HG03097 (cell line): Measurements from ENCODE around the gene COX6B2.

Experiments
- ATAC-seq: cut with Tn5 transposase; IDR thresholded peaks from one replicate; pipeline ENCODE4 v1.9.1; 2021; ENCODE audit not compliant: unreplicated experiment, low FRiP score

COX6B2 gene

DNA sequence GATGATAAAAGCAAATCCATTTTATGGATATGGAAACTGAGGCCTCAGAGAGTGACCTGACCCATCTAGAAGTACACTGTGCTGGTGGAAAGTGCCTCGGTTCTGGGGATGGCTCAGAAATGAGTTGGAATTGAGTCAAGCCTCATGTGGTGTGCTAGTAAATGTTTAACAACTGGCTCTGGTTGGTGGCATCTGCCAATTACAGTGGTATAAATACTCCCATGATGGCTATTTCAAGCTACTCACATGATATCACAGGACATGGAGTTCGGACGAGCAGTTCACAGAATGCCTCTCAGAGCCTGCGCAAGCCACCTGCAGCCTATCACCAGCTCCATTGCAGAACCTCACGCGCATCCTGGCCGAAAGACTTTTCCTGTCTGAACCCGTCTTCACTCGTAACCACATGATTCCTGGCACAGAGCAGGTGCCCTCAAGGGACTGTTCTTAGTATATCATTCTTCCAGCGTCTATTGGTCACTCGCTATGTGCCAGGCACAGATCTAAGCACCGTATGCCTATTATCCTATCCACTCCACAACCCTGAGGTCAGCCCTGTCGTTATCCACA, 38.5 kb downstream of the COX6B2 start:
- no peak for ATAC-seq

GRCh38 chr19:55314396-55314795, 40.1 kb downstream of the COX6B2 start:
- ATAC-seq, result no peak

- no peak for ATAC-seq
Observed at GRCh38 chr19:55312621-55313512, 41.7 kb downstream of the COX6B2 start.

DNA sequence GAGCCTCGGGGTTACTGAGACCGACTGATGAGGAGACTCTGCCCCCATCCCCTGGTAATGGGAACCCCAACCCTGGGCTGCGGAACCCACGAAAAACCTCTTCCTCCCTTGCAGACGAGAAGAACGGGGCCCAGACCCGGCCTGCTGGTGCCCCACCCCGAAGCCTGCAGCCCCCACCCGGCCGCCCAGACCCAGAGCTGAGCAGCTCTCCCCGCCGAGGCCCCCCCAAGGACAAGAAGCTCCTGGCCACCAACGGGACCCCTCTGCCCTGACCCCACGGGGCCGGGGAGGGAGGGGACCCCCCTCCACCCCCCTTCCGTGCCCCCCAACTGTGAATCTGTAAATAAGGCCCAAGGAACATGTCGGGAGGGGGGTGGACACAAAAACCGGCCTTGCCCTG, 42.7 kb downstream of the COX6B2 start:
- ATAC-seq, result no peak

DNA sequence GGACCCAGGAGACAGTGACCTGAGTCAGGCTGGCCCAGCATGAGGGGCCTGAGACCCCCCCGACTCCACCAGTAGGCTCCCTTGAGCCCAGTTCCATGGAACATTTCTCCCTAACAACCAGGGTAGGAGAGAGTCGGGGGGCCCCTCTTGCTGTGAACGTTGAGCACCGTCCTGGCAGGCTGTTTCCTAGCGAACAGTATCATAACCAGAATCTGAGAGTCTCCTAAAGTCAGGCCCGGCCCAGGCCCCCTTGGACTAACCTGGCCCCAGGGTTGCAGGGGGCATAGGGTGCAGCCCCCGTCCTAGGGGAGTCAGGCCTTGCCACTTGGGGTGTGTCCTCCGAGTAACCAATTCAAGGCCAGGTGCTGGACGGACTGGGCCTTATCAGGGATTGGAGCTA, 43.1 kb downstream of the COX6B2 start:
- ATAC-seq, result no peak

DNA sequence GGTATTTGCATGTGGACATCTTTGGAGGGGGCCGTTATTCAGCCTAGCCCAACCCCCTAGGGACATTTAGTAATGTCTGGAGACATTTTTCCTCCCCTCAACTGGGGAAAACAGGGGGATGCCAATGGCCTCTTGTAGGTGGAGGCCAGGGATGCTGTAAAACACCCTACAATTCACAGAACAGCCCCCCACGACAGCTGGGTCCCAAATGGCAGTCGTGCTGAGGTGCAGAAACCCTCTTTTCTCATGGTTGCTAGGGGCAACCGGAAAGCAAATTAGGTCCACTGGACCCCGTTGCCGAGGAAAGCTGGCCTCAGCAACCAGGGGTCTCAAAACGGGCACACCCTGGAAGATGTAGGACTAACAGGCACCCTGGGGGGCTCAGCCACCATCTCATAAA, 44.0 kb downstream of the COX6B2 start:
- no peak for ATAC-seq

DNA sequence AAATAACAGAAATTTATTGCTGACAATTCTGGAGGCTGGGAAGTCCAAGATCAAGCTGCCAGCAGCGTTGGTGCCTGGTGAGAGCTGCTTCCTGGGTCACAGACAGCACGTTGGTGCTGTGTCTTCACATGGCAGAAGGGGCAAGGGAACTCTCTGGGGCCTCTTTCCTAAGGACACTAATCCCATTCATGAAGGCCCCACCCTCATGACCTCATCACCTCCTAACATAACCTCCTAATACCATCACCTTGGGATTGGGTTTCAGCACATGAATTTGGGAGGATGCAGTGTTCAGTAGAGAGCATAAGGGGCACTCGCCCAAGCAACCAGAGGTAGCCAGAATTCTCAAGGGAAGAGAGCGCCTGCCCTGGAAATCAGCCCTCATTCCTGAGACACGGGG, 45.1 kb downstream of the COX6B2 start:
- no peak for ATAC-seq

GRCh38 chr19:55308281-55308680, 46.2 kb downstream of the COX6B2 start:
- ATAC-seq, result no peak

DNA sequence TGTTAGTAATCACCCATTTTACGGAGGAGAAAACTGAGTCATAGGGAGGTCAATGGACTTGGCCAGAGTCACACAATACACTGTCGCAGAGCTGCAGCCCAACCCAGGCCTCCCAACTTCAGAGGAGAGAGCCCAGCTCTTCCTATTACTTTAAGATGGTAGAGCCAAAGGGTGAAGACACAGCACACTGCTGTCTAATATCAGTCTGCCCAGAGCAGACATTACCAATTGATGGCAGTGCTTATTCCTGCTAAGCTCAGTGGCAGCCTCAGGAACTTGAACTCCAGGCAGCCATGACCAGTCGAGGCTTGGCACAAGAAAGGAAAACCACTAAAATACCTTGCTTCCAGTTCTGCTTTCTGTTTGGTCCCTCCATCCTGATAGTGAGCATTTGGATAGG, 47.8 kb downstream of the COX6B2 start:
- no peak for ATAC-seq

GRCh38 chr19:55305983-55306562, 48.4 kb downstream of the COX6B2 start:
- ATAC-seq, result no peak

GRCh38 chr19:55305491-55305890, 49.0 kb downstream of the COX6B2 start:
- ATAC-seq, result no peak

GRCh38 chr19:55304980-55305379, 49.5 kb downstream of the COX6B2 start:
- no peak for ATAC-seq

DNA sequence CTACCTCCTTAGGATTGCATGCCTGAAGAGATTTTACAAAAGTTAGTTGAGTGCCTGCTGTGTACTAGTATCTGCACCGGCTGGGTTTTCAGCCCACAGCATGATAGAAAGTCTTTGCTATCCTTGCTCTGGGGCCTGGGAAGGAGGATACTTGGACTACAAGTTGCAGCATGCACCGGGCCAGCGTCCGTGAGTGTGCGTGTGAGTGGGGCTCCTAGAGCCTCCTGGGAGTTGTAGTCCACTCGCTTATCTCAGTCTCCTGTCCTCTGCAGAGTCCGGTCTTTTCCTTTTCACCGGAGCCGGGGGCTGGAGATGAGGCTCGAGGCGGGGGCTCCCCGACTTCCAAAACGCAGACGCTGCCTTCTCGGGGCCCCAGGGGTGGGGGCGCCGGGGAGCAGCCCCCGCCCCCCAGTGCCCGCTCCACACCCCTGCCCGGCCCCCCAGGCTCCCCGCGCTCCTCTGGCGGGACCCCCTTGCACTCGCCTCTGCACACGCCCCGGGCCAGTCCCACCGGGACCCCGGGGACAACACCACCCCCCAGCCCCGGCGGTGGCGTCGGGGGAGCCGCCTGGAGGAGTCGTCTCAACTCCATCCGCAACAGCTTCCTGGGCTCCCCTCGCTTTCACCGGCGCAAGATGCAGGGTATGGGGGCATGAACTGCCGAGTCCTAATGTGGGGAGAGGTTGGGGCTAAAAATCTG, 50.1 kb downstream of the COX6B2 start:
- no peak for ATAC-seq

GRCh38 chr19:55303477-55303876, 51.0 kb downstream of the COX6B2 start:
- no peak for ATAC-seq

DNA sequence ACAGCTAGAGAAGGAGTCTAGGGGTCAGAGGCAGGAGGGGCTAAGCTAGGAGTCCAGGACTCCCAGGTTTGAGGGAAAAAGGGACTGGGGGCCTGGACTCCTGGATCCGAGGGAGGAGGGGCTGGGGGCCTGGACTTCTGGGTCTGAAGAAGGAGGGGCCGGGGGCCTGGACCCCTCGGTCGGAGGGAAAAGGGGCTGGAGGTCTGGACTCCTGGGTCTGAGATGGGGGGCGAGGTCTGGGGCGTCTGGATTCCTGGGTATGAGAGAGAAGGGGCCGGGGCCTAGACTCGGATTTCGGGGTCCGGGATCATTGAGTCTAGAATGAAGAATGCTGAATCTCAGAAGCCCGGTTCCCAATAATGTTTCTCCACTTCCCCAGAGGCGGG, 52.2 kb downstream of the COX6B2 start:
- no peak for ATAC-seq

GRCh38 chr19:55301459-55302317, 52.8 kb downstream of the COX6B2 start:
- no peak for ATAC-seq

DNA sequence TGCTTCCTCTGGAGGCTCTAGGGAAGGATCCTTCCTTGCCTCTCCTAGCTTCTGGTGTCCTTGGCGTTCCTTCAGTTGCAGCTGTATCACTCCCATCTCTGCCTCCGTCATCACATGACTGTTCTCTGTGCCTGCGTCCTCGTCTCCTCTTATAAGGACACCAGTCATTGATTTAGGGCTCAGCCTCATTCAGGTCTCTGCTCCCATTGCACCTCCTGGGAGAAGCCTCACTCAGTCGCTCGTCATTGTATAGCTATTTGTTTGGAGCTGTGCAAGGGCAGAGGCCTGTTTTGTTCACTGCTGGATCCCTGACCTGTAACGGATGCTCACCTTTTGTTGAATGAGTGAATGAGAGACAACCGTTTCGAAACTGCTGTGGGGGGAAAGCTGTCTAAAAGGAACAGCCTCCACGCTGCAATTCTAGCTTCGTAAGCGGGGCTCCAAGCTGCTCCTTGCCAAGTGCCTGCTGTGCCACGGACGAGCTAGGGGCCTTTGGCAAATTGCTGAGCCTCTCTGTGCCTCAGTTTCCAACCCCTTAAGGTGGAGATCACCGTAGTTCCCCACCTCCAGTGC, 53.5 kb downstream of the COX6B2 start:
- ATAC-seq, result no peak

DNA sequence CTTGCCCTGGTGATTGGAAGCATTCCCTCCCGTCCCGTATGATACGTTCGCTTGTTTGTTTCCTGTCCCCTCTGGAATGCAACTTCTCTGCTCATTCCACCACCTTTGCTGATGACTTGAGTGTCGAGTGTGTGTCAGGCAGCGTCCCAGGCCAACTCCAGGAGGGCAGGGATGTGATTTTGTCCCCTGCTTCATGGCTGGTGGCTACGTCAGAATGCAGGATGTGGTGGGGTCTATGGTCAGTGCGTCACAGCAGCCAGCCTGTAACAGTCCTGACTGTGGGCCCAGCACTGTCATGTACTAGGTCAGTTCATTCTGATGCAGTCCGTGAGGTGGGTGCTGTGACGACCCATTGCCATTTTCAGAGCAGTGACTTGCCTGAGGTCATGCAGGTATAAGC, 54.5 kb downstream of the COX6B2 start:
- ATAC-seq, result no peak
